ENCODE results near the gene ACACA. TPM values are rescaled to one million over a fixed set of nuclear protein-coding genes. Genes with fewer than 3 reads are reported as not detected.

Gene ACACA
- total and polyA plus RNA-seq, 2 donors (not counting 3 experiments of a cell fraction or from before 2014, with no cell fraction given) = 55.3 to 124 TPM

DNA sequence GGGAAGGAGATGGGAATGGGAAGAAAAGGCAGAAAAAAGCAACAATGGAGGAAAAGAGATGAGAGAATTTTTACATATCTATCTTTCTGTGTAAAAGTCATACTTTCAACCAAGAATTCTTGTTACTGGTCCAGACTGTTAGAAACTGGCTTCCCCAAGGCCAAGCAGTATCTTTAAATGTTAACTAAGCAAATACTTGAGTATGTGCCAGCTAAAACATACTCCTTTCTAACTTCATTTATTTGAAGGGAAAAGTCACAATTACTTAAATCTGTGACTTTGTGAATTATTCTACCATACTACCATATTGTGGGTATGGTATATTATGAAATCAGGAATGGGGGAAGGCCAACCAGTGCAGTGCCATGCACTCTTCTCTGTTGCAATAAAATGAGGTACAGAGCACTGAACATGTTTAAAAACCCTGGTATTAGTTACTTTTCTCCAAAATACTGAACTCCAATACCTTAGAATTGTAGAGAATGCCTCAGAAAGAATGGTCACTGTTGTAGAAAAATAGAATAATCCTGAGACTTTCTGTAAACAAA, 123.1 kb downstream of the ACACA start:
- intact Hi-C loops (cut with micrococcal nuclease) = loop anchor here (5.0 kb wide), 1 partner anchor 41 kb away; no protein-coding TSS in a partner anchor
- H3K4me1 ChIP-seq (ENCODE audit: control insufficient read depth, extremely low read depth, insufficient read depth, low read length) = peaks cover 8% of the 10 kb centered on the region
- TF ChIP-seq JUN (IDR thresholded peaks at IDR 0.05; ENCODE audit: borderline replicate concordance, insufficient read depth, insufficient read length, low read depth) (no peak), EZH2 (IDR thresholded peaks at IDR 0.05; ENCODE audit: borderline replicate concordance, low read depth, low read length, severe bottlenecking) (no peak), MYC (IDR thresholded peaks at IDR 0.05; ENCODE audit: low read depth, low read length) (no peak), FOS (IDR thresholded peaks at IDR 0.05; ENCODE audit: borderline replicate concordance, insufficient read depth, low read length) (no peak), GATA2 (IDR thresholded peaks at IDR 0.05; ENCODE audit: insufficient read depth, insufficient read length, low read depth, low read length) (no peak), POLR2AphosphoS5 (IDR thresholded peaks at IDR 0.05; ENCODE audit: insufficient read depth, low read depth, low read length) (no peak), POLR2A (IDR thresholded peaks at IDR 0.05; ENCODE audit: low read depth, low read length) (no peak)
- TF ChIP-seq, protein P1, sequence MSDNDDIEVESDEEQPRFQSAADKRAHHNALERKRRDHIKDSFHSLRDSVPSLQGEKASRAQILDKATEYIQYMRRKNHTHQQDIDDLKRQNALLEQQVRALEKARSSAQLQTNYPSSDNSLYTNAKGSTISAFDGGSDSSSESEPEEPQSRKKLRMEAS (IDR thresholded peaks at IDR 0.05; ENCODE audit: insufficient read depth, insufficient read length) = no peak
- TF ChIP-seq, protein P2, sequence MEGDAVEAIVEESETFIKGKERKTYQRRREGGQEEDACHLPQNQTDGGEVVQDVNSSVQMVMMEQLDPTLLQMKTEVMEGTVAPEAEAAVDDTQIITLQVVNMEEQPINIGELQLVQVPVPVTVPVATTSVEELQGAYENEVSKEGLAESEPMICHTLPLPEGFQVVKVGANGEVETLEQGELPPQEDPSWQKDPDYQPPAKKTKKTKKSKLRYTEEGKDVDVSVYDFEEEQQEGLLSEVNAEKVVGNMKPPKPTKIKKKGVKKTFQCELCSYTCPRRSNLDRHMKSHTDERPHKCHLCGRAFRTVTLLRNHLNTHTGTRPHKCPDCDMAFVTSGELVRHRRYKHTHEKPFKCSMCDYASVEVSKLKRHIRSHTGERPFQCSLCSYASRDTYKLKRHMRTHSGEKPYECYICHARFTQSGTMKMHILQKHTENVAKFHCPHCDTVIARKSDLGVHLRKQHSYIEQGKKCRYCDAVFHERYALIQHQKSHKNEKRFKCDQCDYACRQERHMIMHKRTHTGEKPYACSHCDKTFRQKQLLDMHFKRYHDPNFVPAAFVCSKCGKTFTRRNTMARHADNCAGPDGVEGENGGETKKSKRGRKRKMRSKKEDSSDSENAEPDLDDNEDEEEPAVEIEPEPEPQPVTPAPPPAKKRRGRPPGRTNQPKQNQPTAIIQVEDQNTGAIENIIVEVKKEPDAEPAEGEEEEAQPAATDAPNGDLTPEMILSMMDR (IDR thresholded peaks at IDR 0.05; ENCODE audit: extremely low read depth in 1 of 2, insufficient read depth in 1 of 2, low read depth in 1 of 2, low read length in 2 of 2) = no peak
- POLR2A ChIA-PET = no interaction called here
- FAIRE-seq = no peak
- no peak overlapping the region for H3K9ac ChIP-seq (replicated peaks; ENCODE audit: extremely low read depth, insufficient read depth, low read length)
- no peak overlapping the region for H3K4me3 ChIP-seq (replicated peaks in 1 of 3; ENCODE audit: insufficient read depth in 1 of 3, low read depth in 1 of 3, low read length in 3 of 3)
- BruUV-seq (replicated peaks) = no TSS peak
- no peak overlapping the region for H2AFZ ChIP-seq (ENCODE audit: low read depth, low read length)
- CTCF ChIA-PET = interaction anchor here (1.1 to 2.3 kb wide), 4 partner anchors 8 to 90 kb away, joined by 3 to 9 read pairs (median 6); no protein-coding TSS in a partner anchor
- no peaks in the 10 kb centered on the region for H3K27me3 ChIP-seq (ENCODE audit: control insufficient read depth in 2 of 2, insufficient read depth in 2 of 2, low read length in 2 of 2)
- dilution Hi-C loops (cut with MboI; ENCODE audit: extremely low pct_ligation_motif_present, low sequenced_read_pairs) = no loop called here
- peaks cover 0 to 13% of the 10 kb centered on the region in 2 experiments for H3K36me3 ChIP-seq (ENCODE audit: control insufficient read depth in 2 of 2, extremely low read depth in 1 of 2, insufficient read depth in 2 of 2, low read length in 2 of 2)
- no peaks in the 10 kb centered on the region for H4K20me1 ChIP-seq (replicated peaks; ENCODE audit: control insufficient read depth, extremely low read depth, insufficient read depth, low read length)
- no peaks in the 10 kb centered on the region for H3K9me1 ChIP-seq (replicated peaks; ENCODE audit: control insufficient read depth, extremely low read depth, insufficient read depth, low read length)
- no peaks in the 10 kb centered on the region for H3K9me3 ChIP-seq (replicated peaks; ENCODE audit: control insufficient read depth, insufficient read depth, low read length)
- H3K27ac ChIP-seq (ENCODE audit: insufficient read depth, low read depth, low read length) = no peak overlapping the region
- DNase-seq (ENCODE audit: low read depth, low spot score) = no peak
- H3K79me2 ChIP-seq (ENCODE audit: control insufficient read depth, insufficient read depth, low read length) = peaks cover 11% of the 10 kb centered on the region
- H3K4me2 ChIP-seq (ENCODE audit: insufficient read depth, low read length) = no peak overlapping the region

Measured in endothelial cell of umbilical vein (primary cell).